Tibial nerve (tissue), 4 donors: ENCODE results near the gene PCDH9. TPM values are rescaled to one million over a fixed set of nuclear protein-coding genes. Genes with fewer than 3 reads are reported as not detected.

Experiments
- DNase-seq, 2 donors: peaks; one replicate each; pipeline ENCODE4 v3.0.0-alpha.2; 2019; ENCODE audit warnings: low spot score in 2 of 2
- H3K27ac ChIP-seq, 4 donors: fragments of 200-600 bp; sonication (generic) in 3 of 4; one replicate each; pipeline ENCODE4 v1.5.1; 2017 to 2019; ENCODE audit warnings: mild to moderate bottlenecking in 1 of 4
- H3K27me3 ChIP-seq, 2 donors: fragments of 200-600 bp; sonication (generic) in 1 of 2; one replicate each; pipeline versions ENCODE4 v1.5.1 to v1.6.0; 2017 to 2019
- H3K36me3 ChIP-seq, 3 donors: fragments of 200-600 bp; sonication (generic); one replicate each; pipeline ENCODE4 v1.5.1; 2018 to 2019
- H3K4me1 ChIP-seq, 4 donors: fragments of 200-600 bp; sonication (generic) in 3 of 4; one replicate each; pipeline ENCODE4 v1.5.1; 2017 to 2019
- H3K4me3 ChIP-seq, 4 donors: fragments of 200-600 bp; sonication (generic) in 3 of 4; one replicate each; pipeline ENCODE4 v1.5.1; 2017 to 2019; ENCODE audit warnings: mild to moderate bottlenecking in 1 of 4, moderate library complexity in 1 of 4
- H3K9me3 ChIP-seq, 4 donors: fragments of 200-600 bp; sonication (generic) in 3 of 4; one replicate each; pipeline ENCODE4 v1.5.1; 2017 to 2019
- EP300 ChIP-seq, 2 donors: sonication (generic); formaldehyde crosslinking; IDR thresholded peaks; one replicate each; pipeline ENCODE4 v1.6.1; 2017; ENCODE audit warnings: antibody characterized with exemption in 2 of 2, mild to moderate bottlenecking in 1 of 2
- POLR2A ChIP-seq, 2 donors: fragments of 450-650 bp; IDR thresholded peaks; one replicate each; pipeline ENCODE4 v1.6.1; 2017; ENCODE audit warnings: antibody characterized with exemption in 2 of 2, mild to moderate bottlenecking in 2 of 2, moderate library complexity in 2 of 2
- WGBS, 2 donors: methylation state at CpG; one replicate each; pipeline ENCODE4 v1.1.5; 2018; 5-methylcytosine and 5-hydroxymethylcytosine counted together
- total RNA-seq, 4 donors: library from RNA; depleted of rRNA; stranded (reverse); fragments of >200 nt; gene quantifications; one replicate each; pipeline ENCODE4 v1.1.0, GENCODE V29; 2016
- TF ChIP-seq, protein P1 (sequence below), 5 experiments: fragments of 200-600 bp in 3 of 5; fragments of 450-650 bp in 2 of 5; sonication (generic) in 3 of 5; IDR thresholded peaks; one replicate each; pipeline ENCODE4 v1.5.1; 2016 to 2019; ENCODE audit warnings: antibody characterized with exemption in 5 of 5, mild to moderate bottlenecking in 3 of 5, moderate library complexity in 2 of 5

PCDH9 gene
- total RNA-seq, 4 donors from 2014 or later: 11.8 to 28.6 (median 14.4) TPM

DNA sequence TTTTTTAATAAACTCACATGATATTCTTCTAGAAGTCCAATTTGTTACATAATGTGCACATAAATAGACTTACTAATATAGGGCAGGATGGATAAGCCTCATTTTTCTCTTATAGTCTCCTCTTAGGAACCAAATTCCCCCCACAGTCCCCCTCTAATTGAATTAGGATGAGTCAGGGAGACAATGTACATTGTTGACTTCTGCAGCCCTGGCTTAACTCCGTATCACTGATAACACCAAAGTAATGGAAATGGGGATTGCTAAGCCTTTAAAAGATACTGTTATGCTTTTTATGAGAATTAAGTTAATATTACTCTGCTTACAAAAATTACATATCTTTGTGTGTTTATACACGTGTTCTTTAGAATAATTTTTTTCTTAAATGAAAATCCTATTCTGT is 5.1 kb upstream of the PCDH9 start:
- no peak for TF ChIP-seq EP300 (IDR thresholded peaks at IDR 0.05)
- TF ChIP-seq, protein P1, sequence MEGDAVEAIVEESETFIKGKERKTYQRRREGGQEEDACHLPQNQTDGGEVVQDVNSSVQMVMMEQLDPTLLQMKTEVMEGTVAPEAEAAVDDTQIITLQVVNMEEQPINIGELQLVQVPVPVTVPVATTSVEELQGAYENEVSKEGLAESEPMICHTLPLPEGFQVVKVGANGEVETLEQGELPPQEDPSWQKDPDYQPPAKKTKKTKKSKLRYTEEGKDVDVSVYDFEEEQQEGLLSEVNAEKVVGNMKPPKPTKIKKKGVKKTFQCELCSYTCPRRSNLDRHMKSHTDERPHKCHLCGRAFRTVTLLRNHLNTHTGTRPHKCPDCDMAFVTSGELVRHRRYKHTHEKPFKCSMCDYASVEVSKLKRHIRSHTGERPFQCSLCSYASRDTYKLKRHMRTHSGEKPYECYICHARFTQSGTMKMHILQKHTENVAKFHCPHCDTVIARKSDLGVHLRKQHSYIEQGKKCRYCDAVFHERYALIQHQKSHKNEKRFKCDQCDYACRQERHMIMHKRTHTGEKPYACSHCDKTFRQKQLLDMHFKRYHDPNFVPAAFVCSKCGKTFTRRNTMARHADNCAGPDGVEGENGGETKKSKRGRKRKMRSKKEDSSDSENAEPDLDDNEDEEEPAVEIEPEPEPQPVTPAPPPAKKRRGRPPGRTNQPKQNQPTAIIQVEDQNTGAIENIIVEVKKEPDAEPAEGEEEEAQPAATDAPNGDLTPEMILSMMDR (IDR thresholded peaks at IDR 0.05): no peak
- TF ChIP-seq POLR2A (IDR thresholded peaks at IDR 0.05): no peak
- H3K27ac ChIP-seq: peak overlapping the region in 1 of 4 donors; percentile 49
- no peak for DNase-seq
- no peak overlapping the region for H3K4me3 ChIP-seq
- H3K4me1 ChIP-seq: peaks cover 0 to 24% (median 0%) of the 10 kb centered on the region in 4 donors
- H3K27me3 ChIP-seq: no peaks in the 10 kb centered on the region
- H3K36me3 ChIP-seq: no peaks in the 10 kb centered on the region
- H3K9me3 ChIP-seq: no peaks in the 10 kb centered on the region
- 63 to 72% methylated on average over 2 of the region's 2 CpGs for WGBS, 2 donors

DNA sequence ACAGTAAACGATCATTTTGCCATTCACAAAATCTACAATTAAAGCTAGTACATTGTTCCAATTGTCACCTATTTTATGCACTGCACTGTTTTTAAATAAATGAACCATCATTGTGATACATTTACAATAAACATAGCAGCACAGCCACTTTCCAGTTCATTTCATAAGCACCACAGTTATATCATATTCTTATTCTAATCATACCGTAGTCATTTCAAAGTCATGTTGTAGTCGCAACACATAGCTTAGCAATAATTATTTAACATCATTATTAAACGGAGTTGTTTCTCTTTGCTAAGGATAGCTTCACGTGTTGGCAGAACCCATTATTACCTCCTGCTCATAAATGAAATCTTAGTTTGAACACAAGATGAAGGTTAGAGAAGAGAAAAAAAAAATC is 2.2 kb upstream of the PCDH9 start:
- 73 to 78% methylated on average over 5 of the region's 5 CpGs for WGBS, 2 donors
- no peak for TF ChIP-seq POLR2A (IDR thresholded peaks at IDR 0.05)
- TF ChIP-seq, protein P1 (IDR thresholded peaks at IDR 0.05): no peak
- no peak for TF ChIP-seq EP300 (IDR thresholded peaks at IDR 0.05)

DNA sequence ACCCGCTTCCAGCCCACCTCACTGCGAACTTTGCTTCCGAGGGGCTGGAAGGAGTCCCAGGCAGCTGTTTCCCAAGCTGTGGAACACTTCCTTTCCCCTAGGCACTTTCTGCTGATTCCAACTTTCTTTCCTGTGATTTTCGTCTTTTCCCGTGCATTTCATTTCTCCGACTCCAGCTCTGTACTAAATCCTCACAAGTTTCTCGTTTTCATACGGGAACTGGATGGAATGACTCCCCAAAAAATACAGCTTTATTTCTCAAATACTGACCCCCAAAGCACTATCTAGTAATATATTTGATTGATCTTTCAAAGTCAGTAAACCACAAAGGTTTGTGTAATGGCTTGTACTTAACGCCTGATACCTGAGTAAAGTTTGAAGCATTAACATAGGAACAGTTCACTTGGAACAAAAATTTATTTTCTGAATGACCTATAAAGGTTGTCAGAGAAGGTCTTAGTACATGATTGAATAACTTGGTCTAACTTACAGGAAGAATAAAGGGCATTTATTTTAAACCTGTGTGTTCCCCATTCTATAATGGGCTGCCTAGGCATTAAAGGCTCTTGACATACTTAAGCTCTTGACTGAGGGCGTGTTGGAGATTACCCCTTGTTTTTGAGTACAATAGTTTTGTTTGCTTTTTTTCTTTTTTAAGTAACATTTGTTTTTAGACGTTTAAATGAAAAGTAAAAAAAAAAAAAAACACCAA is 1.3 kb upstream of the PCDH9 start:
- Histone ChIP-seq H3K27me3 (no peaks in the 10 kb centered on the region), H3K36me3 (no peaks in the 10 kb centered on the region), H3K4me1 (peaks cover 0 to 38% (median 6%) of the 10 kb centered on the region in 4 donors), H3K27ac (peak overlapping the region; percentile 88 to 94 (median 90)), H3K4me3 (peak overlapping the region; percentile 53 to 79 (median 70)), H3K9me3 (no peaks in the 10 kb centered on the region)
- TF ChIP-seq POLR2A (IDR thresholded peaks at IDR 0.05) (no peak), EP300 (IDR thresholded peaks at IDR 0.05) (no peak)
- TF ChIP-seq, protein P1 (IDR thresholded peaks at IDR 0.05): no peak
- DNase-seq: no peak
- WGBS, 2 donors: 4% methylated on average over 11 of the region's 11 CpGs

More for the DNA sequence above, 2.2 kb upstream of the PCDH9 start:
- Histone ChIP-seq H3K4me3 (no peak overlapping the region), H3K27ac (peak overlapping the region in 2 of 4 donors; percentile 93 to 94), H3K27me3 (no peaks in the 10 kb centered on the region), H3K4me1 (peaks cover 0 to 35% (median 6%) of the 10 kb centered on the region in 4 donors), H3K36me3 (no peaks in the 10 kb centered on the region), H3K9me3 (no peaks in the 10 kb centered on the region)
- DNase-seq: no peak

DNA sequence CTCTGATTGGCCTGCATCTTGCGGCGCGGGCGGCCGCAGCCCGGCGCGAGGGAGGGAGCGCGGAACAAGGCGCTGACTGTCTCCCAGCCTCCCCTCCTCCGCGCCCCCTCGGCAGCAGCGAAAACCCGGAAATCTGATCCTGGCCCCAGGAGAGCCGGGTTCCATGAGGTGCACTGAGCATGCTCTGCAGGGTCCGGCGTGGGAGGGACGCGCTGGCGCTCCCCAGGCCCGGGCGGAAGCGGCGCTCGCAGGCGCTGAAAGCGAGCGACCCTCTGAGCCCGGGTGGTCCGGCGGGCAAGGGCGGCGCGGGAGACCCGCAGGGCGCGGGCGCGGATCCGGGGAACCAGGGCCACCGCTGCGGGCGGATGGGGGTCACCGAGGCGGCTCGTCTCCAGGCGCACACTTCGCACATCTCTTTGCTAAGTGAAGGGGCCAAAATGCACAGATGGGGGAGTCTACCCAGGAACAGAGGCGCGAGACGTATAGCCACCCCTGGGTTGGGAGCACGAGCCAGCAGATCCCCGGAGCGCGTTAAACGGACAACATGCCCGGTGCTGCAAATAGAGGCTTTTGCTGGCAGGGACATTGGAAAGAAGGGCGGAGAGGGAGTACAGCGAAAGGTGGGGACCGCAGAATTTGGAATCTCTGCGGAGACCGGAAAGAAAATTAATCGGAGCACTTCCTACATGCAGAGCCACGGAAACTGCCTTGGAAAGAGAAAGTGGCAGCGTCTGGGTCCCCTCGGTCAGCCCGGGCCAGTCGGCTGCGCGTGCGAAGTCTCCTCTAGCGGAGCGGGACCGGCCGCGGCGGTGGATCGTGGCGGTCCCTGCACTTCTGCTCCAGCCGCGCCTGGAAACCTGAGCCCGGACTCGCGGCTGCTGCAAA is 510 bp upstream of the PCDH9 start:
- no peaks in the 10 kb centered on the region for H3K9me3 ChIP-seq
- TF ChIP-seq EP300 (IDR thresholded peaks at IDR 0.05) (peak; percentile 9 to 81), POLR2A (IDR thresholded peaks at IDR 0.05) (peak in 1 of 2 donors; percentile 34)
- TF ChIP-seq, protein P1 (IDR thresholded peaks at IDR 0.05): peak in 2 of 5 experiments; percentile 49 to 55
- H3K36me3 ChIP-seq: no peaks in the 10 kb centered on the region
- peak overlapping the region; percentile 88 to 94 (median 90) for H3K27ac ChIP-seq
- peak; percentile 95 to 96 for DNase-seq
- WGBS, 2 donors: 0 to 1% methylated on average over 49 to 62 of the region's 86 CpGs
- H3K4me3 ChIP-seq: peak overlapping the region; percentile 53 to 79 (median 70)
- no peaks in the 10 kb centered on the region for H3K27me3 ChIP-seq
- H3K4me1 ChIP-seq: peaks cover 0 to 39% (median 6%) of the 10 kb centered on the region in 4 donors
